Brain microvascular endothelial cell (primary cell): ENCODE results near the gene FGD4.

Source experiments
- DNase-seq: peaks from one replicate; pipeline ENCODE4 v3.0.0-alpha.2; 2020
- H3K27ac ChIP-seq: fragments of 250-450 bp; sonication (Bioruptor Pico); 2 replicates; pipeline ENCODE4 v1.5.1; 2020; ENCODE audit warnings: mild to moderate bottlenecking, moderate library complexity
- H3K27me3 ChIP-seq: fragments of 250-450 bp; sonication (Bioruptor Pico); replicated peaks from 2 replicates; pipeline ENCODE4 v1.5.1; 2020; ENCODE audit warnings: mild to moderate bottlenecking
- H3K36me3 ChIP-seq: fragments of 250-450 bp; sonication (Bioruptor Pico); replicated peaks from 2 replicates; pipeline ENCODE4 v1.5.1; 2020; ENCODE audit warnings: mild to moderate bottlenecking
- H3K4me3 ChIP-seq: 2 replicates; pipeline ENCODE4 v1.5.1; 2011; ENCODE audit warnings: low read depth, mild to moderate bottlenecking, control low read depth, low read length, moderate library complexity
- in situ Hi-C: cut with HindIII; loops from 2 replicates; pipeline ENCODE4 v1.10.0; 2017; ENCODE audit warnings: low sequenced_read_pairs, low pct_ligation_motif_present
- TF ChIP-seq, protein P1 (sequence below): IDR thresholded peaks from 2 replicates; pipeline ENCODE4 v1.5.1; 2011; ENCODE audit warnings: low read depth, mild to moderate bottlenecking, moderate library complexity, low read length, control low read depth, inconsistent platforms; ENCODE audit errors: missing control alignments

FGD4 gene

DNA sequence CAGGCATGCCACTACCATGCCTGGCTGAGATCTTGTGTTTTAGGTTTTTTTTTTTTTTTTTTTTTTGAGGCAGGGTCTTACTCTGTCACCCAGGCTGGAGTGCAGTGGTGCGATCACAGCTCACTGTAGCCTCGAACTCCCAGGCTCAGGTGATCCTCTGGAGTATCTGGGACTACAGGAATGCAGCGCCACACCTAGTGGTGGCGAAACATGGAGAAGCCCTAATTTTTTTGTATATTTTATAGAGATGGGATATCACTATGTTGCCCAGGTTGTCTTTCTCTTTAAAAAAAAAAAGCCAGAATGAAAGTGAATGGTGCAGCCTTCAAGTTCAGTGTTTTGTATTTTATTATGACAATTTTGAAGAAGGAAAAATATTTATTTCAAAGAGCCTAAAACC lies 44.1 kb downstream of the FGD4 start:
- Histone ChIP-seq H3K36me3 (no peaks in the 10 kb centered on the region), H3K27me3 (no peaks in the 10 kb centered on the region), H3K4me3 (no peak overlapping the region), H3K27ac (no peak overlapping the region)
- TF ChIP-seq, protein P1, sequence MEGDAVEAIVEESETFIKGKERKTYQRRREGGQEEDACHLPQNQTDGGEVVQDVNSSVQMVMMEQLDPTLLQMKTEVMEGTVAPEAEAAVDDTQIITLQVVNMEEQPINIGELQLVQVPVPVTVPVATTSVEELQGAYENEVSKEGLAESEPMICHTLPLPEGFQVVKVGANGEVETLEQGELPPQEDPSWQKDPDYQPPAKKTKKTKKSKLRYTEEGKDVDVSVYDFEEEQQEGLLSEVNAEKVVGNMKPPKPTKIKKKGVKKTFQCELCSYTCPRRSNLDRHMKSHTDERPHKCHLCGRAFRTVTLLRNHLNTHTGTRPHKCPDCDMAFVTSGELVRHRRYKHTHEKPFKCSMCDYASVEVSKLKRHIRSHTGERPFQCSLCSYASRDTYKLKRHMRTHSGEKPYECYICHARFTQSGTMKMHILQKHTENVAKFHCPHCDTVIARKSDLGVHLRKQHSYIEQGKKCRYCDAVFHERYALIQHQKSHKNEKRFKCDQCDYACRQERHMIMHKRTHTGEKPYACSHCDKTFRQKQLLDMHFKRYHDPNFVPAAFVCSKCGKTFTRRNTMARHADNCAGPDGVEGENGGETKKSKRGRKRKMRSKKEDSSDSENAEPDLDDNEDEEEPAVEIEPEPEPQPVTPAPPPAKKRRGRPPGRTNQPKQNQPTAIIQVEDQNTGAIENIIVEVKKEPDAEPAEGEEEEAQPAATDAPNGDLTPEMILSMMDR = no peak
- in situ Hi-C loops = no loop called here
- no peak for DNase-seq

- Histone ChIP-seq H3K27ac (no peak overlapping the region), H3K27me3 (no peaks in the 10 kb centered on the region), H3K36me3 (no peaks in the 10 kb centered on the region), H3K4me3 (no peak overlapping the region)
- TF ChIP-seq, protein P1 = no peak
- DNase-seq = peak; percentile 80
- in situ Hi-C loops = no loop called here
Observed at GRCh38 chr12:32444895-32445294, 45.5 kb downstream of the FGD4 start.

DNA sequence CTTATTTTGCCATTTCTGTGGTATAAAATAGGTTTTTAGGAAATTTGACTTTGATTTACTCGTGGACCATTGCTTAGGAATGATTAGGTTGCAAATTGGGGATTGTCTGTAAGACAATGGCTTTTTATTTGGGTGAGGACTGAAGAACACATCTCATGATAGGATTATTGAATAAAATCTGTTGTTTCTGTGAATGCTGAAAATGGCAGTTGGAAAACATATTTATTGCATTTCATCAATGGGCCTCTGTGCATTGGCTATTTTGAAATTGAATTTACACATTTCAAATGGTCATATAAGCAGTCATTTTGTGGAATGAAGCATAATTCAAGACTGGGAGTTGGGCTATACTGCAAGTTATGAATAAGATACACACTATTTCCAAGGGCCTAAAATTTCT lies 46.0 kb downstream of the FGD4 start:
- Histone ChIP-seq H3K36me3 (no peaks in the 10 kb centered on the region), H3K4me3 (no peak overlapping the region), H3K27ac (no peak overlapping the region), H3K27me3 (no peaks in the 10 kb centered on the region)
- in situ Hi-C loops = no loop called here
- no peak for DNase-seq
- TF ChIP-seq, protein P1 = no peak

DNA sequence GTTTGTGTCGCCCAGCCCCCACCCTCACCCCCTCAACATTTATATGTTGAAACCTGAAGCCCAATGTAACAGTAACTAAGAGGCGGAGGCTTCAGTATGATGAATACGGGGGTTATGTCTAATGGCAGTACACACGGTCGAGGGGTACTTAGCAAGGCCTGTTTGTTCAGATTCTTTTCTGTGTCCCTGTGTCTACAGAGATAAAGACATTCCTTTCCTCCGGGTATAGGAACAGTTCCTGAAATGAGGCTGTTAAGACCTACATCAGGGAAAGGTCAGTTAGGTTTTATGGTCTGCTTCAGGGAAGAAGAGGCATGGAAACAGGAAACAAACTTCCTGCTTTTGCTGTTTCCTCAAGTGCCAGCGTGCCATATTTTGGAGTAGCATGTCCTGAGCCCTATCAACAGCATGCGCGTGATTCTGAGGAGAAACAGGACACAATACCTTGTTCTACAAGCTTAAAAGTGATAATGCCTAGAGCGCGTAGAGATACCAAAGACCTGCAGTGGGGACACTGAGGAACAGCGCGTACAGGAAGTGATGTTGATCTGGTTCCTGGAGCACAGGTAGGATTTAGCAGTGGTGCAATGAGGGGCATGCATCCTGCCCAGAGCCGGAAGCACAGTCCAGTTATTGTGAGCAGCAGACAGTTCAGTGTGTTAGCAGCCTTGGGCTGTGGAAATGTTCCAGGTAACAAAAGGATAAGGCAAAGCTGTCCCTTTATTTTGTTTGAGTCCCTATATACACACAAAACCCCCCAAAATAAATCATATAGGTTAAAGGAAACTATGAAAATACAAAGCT lies 47.2 kb downstream of the FGD4 start:
- no peak for DNase-seq
- Histone ChIP-seq H3K36me3 (no peaks in the 10 kb centered on the region), H3K27me3 (no peaks in the 10 kb centered on the region), H3K4me3 (no peak overlapping the region), H3K27ac (no peak overlapping the region)
- TF ChIP-seq, protein P1 = no peak
- in situ Hi-C loops = no loop called here

DNA sequence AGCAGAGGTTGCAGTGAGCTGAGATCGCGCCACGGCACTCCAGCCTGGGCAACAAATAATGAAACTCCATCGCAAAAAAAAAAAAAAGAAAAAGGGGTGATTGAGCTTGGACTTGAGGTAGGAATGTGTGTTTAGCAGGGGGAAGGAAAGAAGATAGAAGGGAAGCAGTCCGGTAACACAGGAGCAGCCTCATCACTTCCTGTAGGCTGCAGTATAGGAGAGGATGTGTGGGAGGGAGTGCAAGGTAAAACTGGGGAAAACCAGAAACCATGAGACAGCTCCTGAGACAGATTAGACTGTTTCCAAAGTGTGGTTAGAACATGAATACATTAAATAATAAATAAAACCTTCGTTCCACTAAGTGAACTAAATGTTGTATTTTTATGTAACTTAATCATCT lies 49.2 kb downstream of the FGD4 start:
- H3K36me3 ChIP-seq = no peaks in the 10 kb centered on the region
- in situ Hi-C loops = no loop called here
- DNase-seq = no peak
- H3K27me3 ChIP-seq = no peaks in the 10 kb centered on the region
- H3K27ac ChIP-seq = no peak overlapping the region
- H3K4me3 ChIP-seq = no peak overlapping the region
- TF ChIP-seq, protein P1 = peak; percentile 20

DNA sequence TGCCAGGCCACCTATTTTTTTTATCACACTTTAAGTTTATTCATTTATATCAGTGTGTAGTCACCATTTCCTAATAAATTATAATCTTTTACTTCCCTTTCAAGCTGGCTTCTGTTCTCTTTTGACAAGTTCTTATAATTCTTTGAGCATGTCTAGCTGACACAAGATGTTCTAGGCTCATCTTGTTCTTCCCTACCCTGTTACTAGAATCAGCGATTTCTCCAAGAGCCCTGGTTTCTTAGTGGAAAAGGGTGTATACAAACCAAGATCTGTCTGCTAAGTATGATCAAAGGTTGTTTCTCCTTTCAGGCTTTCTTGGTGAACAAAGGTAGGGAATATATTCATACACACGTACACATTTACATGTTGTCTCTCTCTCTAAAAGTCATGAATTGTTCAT lies 51.0 kb downstream of the FGD4 start:
- DNase-seq = no peak
- no peak overlapping the region for H3K27ac ChIP-seq
- no peak overlapping the region for H3K4me3 ChIP-seq
- H3K27me3 ChIP-seq = no peaks in the 10 kb centered on the region
- H3K36me3 ChIP-seq = no peaks in the 10 kb centered on the region
- in situ Hi-C loops = loop anchor here (5.0 kb wide), 1 partner anchor 222 kb away; no protein-coding TSS in a partner anchor
- TF ChIP-seq, protein P1 = no peak
